ENCODE data around the gene RABGGTA.

The RABGGTA gene, protein sequence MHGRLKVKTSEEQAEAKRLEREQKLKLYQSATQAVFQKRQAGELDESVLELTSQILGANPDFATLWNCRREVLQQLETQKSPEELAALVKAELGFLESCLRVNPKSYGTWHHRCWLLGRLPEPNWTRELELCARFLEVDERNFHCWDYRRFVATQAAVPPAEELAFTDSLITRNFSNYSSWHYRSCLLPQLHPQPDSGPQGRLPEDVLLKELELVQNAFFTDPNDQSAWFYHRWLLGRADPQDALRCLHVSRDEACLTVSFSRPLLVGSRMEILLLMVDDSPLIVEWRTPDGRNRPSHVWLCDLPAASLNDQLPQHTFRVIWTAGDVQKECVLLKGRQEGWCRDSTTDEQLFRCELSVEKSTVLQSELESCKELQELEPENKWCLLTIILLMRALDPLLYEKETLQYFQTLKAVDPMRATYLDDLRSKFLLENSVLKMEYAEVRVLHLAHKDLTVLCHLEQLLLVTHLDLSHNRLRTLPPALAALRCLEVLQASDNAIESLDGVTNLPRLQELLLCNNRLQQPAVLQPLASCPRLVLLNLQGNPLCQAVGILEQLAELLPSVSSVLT

DNA sequence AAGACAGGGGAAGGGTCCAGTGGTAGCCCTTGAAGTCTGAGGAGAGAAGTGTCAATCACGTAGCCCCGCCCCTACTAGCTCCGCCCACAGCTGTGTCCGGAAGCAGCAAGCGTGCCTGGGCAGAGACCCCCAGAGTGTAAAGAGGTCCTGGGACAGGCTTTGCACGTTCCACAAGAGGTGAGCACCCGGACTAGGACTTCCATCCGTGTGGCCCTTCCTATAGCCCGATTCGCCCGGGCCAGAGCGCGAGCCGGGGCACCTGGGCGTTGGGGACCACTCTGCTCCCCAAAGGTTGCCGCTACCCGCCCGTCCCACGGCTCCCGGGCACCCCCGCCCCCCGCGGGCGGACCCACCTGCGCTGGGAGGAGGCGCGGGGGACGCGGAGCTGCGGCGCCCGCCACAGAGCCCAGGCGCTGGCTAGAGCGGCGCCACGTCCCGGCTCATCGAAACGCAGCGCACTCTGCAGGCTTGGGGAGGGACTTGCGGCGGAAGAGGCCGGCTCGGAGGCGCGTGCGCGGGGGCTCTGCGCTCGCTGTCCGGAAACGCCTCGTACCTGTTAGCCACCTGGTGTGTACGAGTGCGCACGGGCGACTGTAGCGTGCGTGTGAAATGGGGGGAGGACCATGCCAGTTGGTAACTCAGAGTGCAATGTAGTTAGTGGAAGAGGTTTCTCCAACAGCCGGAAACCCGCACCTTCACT, at the start of gene RABGGTA:
Gene RABGGTA, minus strand, starts transcription at position 464 of the 700 bp plus-strand sequence. CDS start 482 bp downstream, outside the sequence.
- peak; percentile 87 for DNase-seq (ENCODE audit: low read depth)

DNA sequence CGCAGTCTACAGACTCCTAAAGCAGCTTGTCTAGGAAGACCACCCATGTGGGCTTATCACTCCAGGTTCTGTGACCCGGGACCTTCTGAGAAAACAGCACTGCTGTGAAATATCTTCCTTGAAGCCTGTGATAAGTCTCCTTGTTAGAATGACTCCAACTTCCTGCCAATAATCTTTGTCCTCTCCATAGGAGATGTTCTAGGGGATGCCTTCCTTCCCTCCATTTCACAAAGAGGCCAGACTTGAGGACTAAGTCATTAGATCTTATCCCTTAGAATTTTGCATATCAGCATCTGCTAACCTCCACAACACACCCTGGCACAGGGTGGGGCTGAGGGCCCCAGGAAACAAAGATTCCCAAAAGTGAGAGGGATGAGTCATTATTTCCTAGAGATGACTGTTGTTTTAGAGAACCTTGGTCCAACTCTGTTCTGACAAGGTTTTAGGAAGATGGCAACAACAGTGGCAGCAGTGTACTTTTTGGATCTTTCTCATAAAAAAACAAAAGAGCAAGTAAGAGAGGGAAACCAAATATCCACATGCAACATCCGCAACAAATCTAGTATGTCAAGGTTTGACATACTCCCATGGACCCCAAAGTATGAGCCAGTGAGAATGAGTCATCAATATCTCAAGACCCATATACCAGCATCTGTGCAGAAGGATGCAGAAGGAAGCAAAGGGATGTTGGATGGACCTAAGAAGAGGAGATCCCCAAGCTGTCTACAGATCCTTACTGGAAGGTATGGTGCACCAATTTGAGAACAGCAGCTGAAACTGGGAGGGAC, 45.9 kb upstream of the RABGGTA start:
- DNase-seq (ENCODE audit: low read depth), result peak; percentile 15

- no peak for DNase-seq (ENCODE audit: low read depth)
These were observed 45.2 kb upstream of the RABGGTA start for GRCh38 chr14:24316597-24316950.

DNA sequence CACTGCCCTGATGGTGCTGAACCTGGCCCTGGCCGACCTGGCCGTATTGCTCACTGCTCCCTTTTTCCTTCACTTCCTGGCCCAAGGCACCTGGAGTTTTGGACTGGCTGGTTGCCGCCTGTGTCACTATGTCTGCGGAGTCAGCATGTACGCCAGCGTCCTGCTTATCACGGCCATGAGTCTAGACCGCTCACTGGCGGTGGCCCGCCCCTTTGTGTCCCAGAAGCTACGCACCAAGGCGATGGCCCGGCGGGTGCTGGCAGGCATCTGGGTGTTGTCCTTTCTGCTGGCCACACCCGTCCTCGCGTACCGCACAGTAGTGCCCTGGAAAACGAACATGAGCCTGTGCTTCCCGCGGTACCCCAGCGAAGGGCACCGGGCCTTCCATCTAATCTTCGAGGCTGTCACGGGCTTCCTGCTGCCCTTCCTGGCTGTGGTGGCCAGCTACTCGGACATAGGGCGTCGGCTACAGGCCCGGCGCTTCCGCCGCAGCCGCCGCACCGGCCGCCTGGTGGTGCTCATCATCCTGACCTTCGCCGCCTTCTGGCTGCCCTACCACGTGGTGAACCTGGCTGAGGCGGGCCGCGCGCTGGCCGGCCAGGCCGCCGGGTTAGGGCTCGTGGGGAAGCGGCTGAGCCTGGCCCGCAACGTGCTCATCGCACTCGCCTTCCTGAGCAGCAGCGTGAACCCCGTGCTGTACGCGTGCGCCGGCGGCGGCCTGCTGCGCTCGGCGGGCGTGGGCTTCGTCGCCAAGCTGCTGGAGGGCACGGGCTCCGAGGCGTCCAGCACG, 44.6 kb upstream of the RABGGTA start:
- no peak for DNase-seq (ENCODE audit: low read depth)

GRCh38 chr14:24315243-24315806, 43.9 kb upstream of the RABGGTA start:
- no peak for DNase-seq (ENCODE audit: low read depth)

GRCh38 chr14:24314377-24315193, 43.2 kb upstream of the RABGGTA start:
- DNase-seq (ENCODE audit: low read depth), result no peak

GRCh38 chr14:24313913-24314312, 42.5 kb upstream of the RABGGTA start:
- no peak for DNase-seq (ENCODE audit: low read depth)

DNA sequence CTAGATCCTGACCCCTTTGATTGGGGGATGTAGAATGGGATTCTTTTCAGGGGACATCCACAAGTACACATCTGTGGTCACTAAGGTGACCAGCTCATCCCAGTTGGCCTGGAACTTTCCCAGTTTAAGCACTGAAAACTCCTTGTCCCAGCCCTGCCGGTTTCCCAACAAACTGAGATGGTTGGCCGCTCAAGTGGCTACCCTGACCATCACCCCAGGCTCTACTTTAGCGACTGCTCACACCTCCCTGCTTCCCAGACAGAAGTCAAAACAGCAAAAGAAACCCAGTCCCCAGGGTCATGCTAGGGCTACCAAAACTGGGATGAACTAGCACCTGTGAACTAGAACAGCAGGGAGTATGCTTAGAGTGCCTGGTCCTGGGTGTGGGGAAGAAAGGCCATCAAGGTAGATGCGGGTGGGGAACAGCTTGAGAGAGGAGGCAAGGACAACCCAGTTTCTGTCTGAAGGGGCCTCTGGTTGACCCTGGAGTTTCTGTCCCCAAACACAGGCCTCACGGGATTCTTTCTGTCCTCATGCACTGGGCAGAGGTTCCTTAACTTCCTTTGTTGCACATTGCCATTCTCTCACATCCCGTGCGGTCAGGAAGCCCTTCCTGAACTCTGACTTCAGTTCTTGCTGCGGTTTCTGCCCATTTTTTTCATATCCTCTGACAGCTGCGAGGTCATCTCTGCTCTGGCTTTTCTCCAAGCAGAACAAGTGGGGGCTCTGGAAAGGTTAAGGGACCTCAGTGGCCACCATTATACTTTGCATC, 41.5 kb upstream of the RABGGTA start:
- DNase-seq (ENCODE audit: low read depth), result no peak

DNA sequence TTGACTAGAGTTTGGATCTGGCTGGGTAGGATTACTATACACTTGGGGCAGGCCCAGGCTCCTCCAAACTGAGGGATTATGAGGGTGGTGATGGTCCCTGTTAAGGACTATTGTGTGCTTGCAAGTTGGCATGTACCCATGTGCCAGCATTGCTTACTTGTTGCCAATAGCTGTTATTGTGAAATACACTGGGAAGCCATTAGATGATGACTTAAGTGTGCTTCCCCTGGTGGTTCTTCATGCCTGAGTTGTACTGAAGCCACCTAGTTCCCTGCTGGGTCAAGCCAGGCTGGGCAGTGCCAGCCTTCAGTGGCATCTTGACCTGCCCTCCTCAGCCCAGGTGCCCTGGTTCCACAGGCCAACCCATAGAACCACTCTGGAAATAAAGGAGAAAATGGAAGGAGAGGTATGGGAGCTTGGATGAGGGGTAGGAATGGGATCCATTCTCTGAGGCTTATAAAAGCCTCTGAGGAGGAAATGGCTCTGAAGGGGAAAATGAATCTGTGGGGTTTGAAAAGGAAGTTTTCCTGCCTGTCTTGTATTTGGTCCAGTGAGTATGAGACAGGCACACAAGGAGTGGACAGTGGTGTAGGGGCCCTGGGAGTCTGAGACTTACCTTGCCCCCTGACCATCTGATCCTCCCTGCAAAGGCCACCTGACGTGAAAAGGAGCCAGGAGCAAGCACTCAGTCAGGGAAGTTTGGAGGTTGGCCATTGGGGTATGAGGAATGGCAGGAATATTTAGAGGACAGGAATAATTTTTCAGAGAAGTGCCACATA, 40.6 kb upstream of the RABGGTA start:
- peak; percentile 81 for DNase-seq (ENCODE audit: low read depth)

DNA sequence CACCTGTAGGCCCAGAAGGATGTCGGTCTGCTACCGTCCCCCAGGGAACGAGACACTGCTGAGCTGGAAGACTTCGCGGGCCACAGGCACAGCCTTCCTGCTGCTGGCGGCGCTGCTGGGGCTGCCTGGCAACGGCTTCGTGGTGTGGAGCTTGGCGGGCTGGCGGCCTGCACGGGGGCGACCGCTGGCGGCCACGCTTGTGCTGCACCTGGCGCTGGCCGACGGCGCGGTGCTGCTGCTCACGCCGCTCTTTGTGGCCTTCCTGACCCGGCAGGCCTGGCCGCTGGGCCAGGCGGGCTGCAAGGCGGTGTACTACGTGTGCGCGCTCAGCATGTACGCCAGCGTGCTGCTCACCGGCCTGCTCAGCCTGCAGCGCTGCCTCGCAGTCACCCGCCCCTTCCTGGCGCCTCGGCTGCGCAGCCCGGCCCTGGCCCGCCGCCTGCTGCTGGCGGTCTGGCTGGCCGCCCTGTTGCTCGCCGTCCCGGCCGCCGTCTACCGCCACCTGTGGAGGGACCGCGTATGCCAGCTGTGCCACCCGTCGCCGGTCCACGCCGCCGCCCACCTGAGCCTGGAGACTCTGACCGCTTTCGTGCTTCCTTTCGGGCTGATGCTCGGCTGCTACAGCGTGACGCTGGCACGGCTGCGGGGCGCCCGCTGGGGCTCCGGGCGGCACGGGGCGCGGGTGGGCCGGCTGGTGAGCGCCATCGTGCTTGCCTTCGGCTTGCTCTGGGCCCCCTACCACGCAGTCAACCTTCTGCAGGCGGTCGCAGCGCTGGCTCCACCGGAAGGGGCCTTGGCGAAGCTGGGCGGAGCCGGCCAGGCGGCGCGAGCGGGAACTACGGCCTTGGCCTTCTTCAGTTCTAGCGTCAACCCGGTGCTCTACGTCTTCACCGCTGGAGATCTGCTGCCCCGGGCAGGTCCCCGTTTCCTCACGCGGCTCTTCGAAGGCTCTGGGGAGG, 39.5 kb upstream of the RABGGTA start, which contains the start of gene LTB4R:
Gene LTB4R, plus strand, starts transcription at position 857 of the 959 bp plus-strand sequence. CDS start 4,150 bp downstream, outside the sequence.
- DNase-seq (ENCODE audit: low read depth), result peak; percentile 69

GRCh38 chr14:24310265-24310645, 38.9 kb upstream of the RABGGTA start:
- DNase-seq (ENCODE audit: low read depth), result no peak

DNA sequence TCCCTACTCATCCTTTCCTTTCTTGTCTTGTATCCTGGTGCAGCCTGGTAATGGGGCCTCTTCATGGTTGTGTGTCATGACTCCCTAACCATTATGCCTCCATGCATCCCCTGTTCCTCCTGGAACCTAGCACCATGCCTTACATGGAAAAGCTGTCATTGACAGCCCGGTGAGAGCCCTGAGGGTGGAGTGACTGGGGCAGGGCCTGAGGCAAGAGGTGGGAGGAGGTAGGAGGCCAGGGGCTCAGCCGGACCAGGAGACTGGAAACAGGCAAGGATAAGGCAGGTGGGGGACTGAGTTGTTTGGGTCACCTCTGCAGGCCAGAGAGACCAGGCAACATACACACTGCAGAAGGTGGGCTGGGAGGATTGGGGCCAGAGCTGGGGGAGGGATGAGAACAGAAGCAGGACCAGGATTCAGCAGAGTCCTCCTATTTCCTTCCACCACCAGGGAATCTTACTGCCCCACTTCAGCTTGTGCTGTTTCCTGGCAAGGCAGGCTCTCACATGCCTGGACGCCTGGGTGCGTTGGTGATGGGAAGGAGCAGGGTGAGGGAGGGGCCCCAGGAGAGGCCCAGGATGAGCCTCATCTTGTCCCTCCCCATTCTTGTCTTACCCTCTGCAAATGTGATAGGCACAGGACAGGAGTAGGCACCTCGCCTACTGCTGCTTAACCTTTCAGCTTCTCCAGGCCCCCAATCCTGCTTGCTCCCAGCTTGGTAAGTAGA, 38.3 kb upstream of the RABGGTA start, which contains the start of gene LTB4R2:
Gene LTB4R2, plus strand, starts transcription at position 603 of the 727 bp plus-strand sequence. CDS start 525 bp downstream, outside the sequence.
- DNase-seq (ENCODE audit: low read depth), result no peak

GRCh38 chr14:24308342-24309124, 37.1 kb upstream of the RABGGTA start:
- no peak for DNase-seq (ENCODE audit: low read depth)

GRCh38 chr14:24307575-24308341, 36.4 kb upstream of the RABGGTA start, which contains the start of gene CIDEB:
CIDEB (minus strand) TSS chr14:24307977; CDS start chr14:24307858, 119 bp downstream.
- DNase-seq (ENCODE audit: low read depth), result peak; percentile 34

DNA sequence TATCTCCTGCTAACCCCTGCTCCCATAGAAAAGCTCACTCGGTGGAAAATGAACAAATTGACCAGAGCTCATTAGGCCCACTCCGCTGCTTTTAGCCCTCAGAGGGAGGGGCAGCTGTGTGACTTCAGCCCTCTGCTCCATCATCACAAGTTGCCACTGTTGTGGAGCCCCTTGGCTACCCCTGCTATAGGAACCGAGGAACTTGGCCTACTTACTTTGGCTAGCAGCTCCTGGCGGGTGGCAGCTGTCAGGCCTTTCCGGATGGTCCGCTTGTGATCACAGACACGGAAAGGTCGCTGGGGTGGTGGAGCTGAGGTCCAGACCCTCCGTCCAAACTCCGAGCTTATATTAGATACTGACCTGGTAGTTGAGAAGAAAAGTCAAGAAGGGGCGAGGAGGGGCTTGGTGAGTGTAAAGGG, 35.8 kb upstream of the RABGGTA start:
- DNase-seq (ENCODE audit: low read depth), result no peak
